SK-N-SH (cell line): Measurements from ENCODE around the gene PHKB. TPM values are rescaled to one million over a fixed set of nuclear protein-coding genes. Genes with fewer than 3 reads are reported as not detected.

Experiments used
- CTCF ChIA-PET: fragments of 300-600, 350-600 bp; formaldehyde crosslinking; extraction: SDS; loops from one replicate; lab custom pipeline; 2021; lab: Yijun Ruan, JAX
- POLR2A ChIA-PET: fragments of 350-600 bp; sonication (Branson Sonifier 250); formaldehyde crosslinking; extraction: SDS; loops from one replicate; lab custom pipeline; 2020; ENCODE audit warnings: antibody characterized with exemption, inconsistent platforms; lab: Yijun Ruan, JAX
- DNase-seq: peaks from one replicate; pipeline ENCODE4 v3.0.0; 2012
- H2AFZ ChIP-seq: fragments of 200-600 bp; sonication (generic); 2 replicates; pipeline ENCODE4 v1.8.1; 2016; ENCODE audit warnings: antibody characterized with exemption, mild to moderate bottlenecking, low read depth
- H3F3A ChIP-seq: fragments of 200-600 bp; sonication (generic); replicated peaks from 2 replicates; pipeline ENCODE3; 2016; ENCODE audit warnings: antibody characterized with exemption, mild to moderate bottlenecking; ENCODE audit not compliant: insufficient read depth
- H3K27ac ChIP-seq, 2 experiments: fragments of 200-500 bp in 1 of 2; fragments of 200-600 bp in 1 of 2; sonication (Bioruptor generic) in 1 of 2; sonication (generic), shearing (Covaris generic) in 1 of 2; 2 replicates each; pipeline versions ENCODE4 v1.5.1 to v1.6.1; 2014 to 2016; ENCODE audit warnings: low read depth in 2 of 2, inconsistent platforms in 1 of 2, low read length in 1 of 2, mild to moderate bottlenecking in 1 of 2, mixed read lengths in 1 of 2
- H3K27me3 ChIP-seq: fragments of 200-600 bp; sonication (generic), shearing (Covaris generic); 2 replicates; pipeline ENCODE4 v1.6.1; 2016; ENCODE audit warnings: mixed run types; ENCODE audit not compliant: insufficient read depth
- H3K36me3 ChIP-seq, 2 experiments: fragments of 200-500 bp in 1 of 2; fragments of 200-600 bp in 1 of 2; sonication (Bioruptor generic) in 1 of 2; sonication (generic) in 1 of 2; replicated peaks in 1 of 2; 2 replicates each; pipeline versions ENCODE3 to v1.5.1; 2014 to 2016; ENCODE audit warnings: low read length in 1 of 2, mild to moderate bottlenecking in 1 of 2; ENCODE audit not compliant: insufficient read depth in 2 of 2, control insufficient read depth in 1 of 2
- H3K4me1 ChIP-seq, 2 experiments: fragments of 200-500 bp in 1 of 2; fragments of 200-600 bp in 1 of 2; sonication (Bioruptor generic) in 1 of 2; sonication (generic), shearing (Covaris generic) in 1 of 2; 2 replicates each; pipeline versions ENCODE4 v1.5.1 to v1.6.1; 2014 to 2016; ENCODE audit warnings: low read depth in 1 of 2, low read length in 1 of 2, mixed run types in 1 of 2; ENCODE audit not compliant: insufficient read depth in 2 of 2, control insufficient read depth in 1 of 2
- H3K4me2 ChIP-seq: fragments of 200-600 bp; sonication (generic), shearing (Covaris generic); 2 replicates; pipeline ENCODE4 v1.6.1; 2017; ENCODE audit warnings: mixed run types
- H3K4me3 ChIP-seq, 2 experiments: fragments of 200-500 bp in 1 of 2; fragments of 200-600 bp in 1 of 2; sonication (Bioruptor generic) in 1 of 2; sonication (generic), shearing (Covaris generic) in 1 of 2; 2 replicates each; pipeline versions ENCODE4 v1.5.1 to v1.8.1; 2014 to 2016; ENCODE audit warnings: low read depth in 2 of 2, inconsistent platforms in 1 of 2, low read length in 1 of 2, mild to moderate bottlenecking in 1 of 2, mixed read lengths in 1 of 2, moderate library complexity in 1 of 2
- H3K79me2 ChIP-seq: fragments of 200-600 bp; sonication (generic); 2 replicates; pipeline ENCODE4 v1.8.1; 2017; ENCODE audit warnings: mild to moderate bottlenecking; ENCODE audit not compliant: insufficient read depth
- H3K9ac ChIP-seq: fragments of 200-600 bp; sonication (generic); 2 replicates; pipeline ENCODE4 v1.6.1; 2017; ENCODE audit warnings: mixed run types
- H3K9me2 ChIP-seq: fragments of 200-600 bp; sonication (generic); 2 replicates; pipeline ENCODE4 v1.6.1; 2017; ENCODE audit warnings: mixed run types
- H3K9me3 ChIP-seq: fragments of 200-600 bp; sonication (generic); 2 replicates; pipeline ENCODE4 v1.6.1; 2017; ENCODE audit warnings: mixed run types, mild to moderate bottlenecking, moderate library complexity
- H4K20me1 ChIP-seq: fragments of 200-600 bp; sonication (generic); 2 replicates; pipeline ENCODE4 v1.6.1; 2017; ENCODE audit warnings: mild to moderate bottlenecking, mixed run types; ENCODE audit not compliant: insufficient read depth
- CHD2 ChIP-seq: fragments of 150-350 bp; IDR thresholded peaks from 2 replicates; pipeline ENCODE4 v1.6.1; 2018; ENCODE audit warnings: low read length; ENCODE audit not compliant: partially characterized antibody
- EZH2phosphoT487 ChIP-seq: fragments of 200-600 bp; sonication (generic); IDR thresholded peaks from 2 replicates; pipeline ENCODE4 v1.6.1; 2017; ENCODE audit warnings: low read depth, mixed run types, mild to moderate bottlenecking, antibody characterized with exemption, moderate library complexity, borderline replicate concordance
- FOXM1 ChIP-seq: IDR thresholded peaks from 2 replicates; pipeline ENCODE4 v1.4.0; 2012; ENCODE audit warnings: low read depth, mild to moderate bottlenecking
- GATA2 ChIP-seq: sonication (generic); formaldehyde crosslinking; IDR thresholded peaks from 2 replicates; pipeline ENCODE4 v1.5.0; 2020; ENCODE audit warnings: mild to moderate bottlenecking, missing genetic modification reagents
- JUND ChIP-seq: IDR thresholded peaks from 2 replicates; pipeline ENCODE4 v1.4.0; 2012
- MEF2A ChIP-seq: IDR thresholded peaks from 2 replicates; pipeline ENCODE4 v1.4.0; 2012; ENCODE audit warnings: low read depth, borderline replicate concordance
- MXI1 ChIP-seq: IDR thresholded peaks from 2 replicates; pipeline ENCODE4 v1.6.1; 2012; ENCODE audit warnings: mild to moderate bottlenecking, low read depth, low read length, improper control_type of control experiment
- NFIC ChIP-seq: IDR thresholded peaks from 2 replicates; pipeline ENCODE4 v1.4.0; 2012; ENCODE audit warnings: borderline replicate concordance
- PBX3 ChIP-seq: IDR thresholded peaks from 2 replicates; pipeline ENCODE4; 2012
- POLR2AphosphoS5 ChIP-seq: IDR thresholded peaks from 2 replicates; pipeline ENCODE4 v1.6.1; 2012; ENCODE audit warnings: low read depth, low read length
- RFX5 ChIP-seq: IDR thresholded peaks from 2 replicates; pipeline ENCODE4 v1.6.1; 2012; ENCODE audit warnings: mild to moderate bottlenecking, improper control_type of control experiment, low read length
- SIN3A ChIP-seq: IDR thresholded peaks from 2 replicates; pipeline ENCODE4 v1.6.1; 2012; ENCODE audit warnings: low read depth, mild to moderate bottlenecking, low read length, moderate library complexity, borderline replicate concordance
- TAF1 ChIP-seq: IDR thresholded peaks from 2 replicates; pipeline ENCODE4 v1.6.1; 2012; ENCODE audit warnings: low read depth, mild to moderate bottlenecking, low read length, moderate library complexity, borderline replicate concordance
- TCF12 ChIP-seq: IDR thresholded peaks from 2 replicates; pipeline ENCODE4 v1.4.0; 2012
- USF2 ChIP-seq: fragments of 150-350 bp; IDR thresholded peaks from 2 replicates; pipeline ENCODE4 v1.6.1; 2017; ENCODE audit warnings: antibody characterized with exemption, low read length, low read depth, borderline replicate concordance
- YY1 ChIP-seq: IDR thresholded peaks from 2 replicates; pipeline ENCODE4 v1.4.0; 2012; ENCODE audit warnings: low read depth, mild to moderate bottlenecking
- WGBS: methylation state at CpG from one replicate; pipeline ENCODE4 v1.1.6; 2017; ENCODE audit warnings: low lambda C conversion rate; 5-methylcytosine and 5-hydroxymethylcytosine counted together
- polyA plus RNA-seq, 3 experiments: library from polyadenylated mRNA; depleted of rRNA; stranded (reverse); fragments of >200 nt; gene quantifications; 2 replicates each; pipeline ENCODE4 v1.2.3, GENCODE V29; 2012
- TF ChIP-seq, protein P1 (sequence below): IDR thresholded peaks from 2 replicates; pipeline ENCODE4 v1.4.0; 2012; ENCODE audit warnings: low read depth, borderline replicate concordance

PHKB gene
- polyA plus RNA-seq, 1 of the 3 experiments (the other 2 are of a cell fraction) = 20.8 TPM

DNA sequence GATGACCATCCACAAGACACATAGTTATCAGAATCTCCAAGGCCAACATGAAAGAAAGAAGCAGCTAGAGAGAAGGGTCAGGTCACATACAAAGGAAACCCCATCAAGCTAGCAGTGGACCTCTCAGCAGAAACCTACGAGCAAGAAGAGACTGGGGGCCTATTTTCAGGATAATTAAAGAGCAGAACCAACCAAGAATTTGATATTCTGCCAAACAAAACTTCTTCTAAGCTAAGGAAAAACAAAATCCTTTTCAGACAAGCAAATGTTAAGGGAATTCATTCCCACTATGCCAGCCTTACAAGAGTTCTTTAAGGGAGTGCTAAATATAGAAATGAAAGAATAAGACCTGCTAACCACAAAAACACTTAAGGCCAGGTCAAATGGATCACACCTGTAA, 48.1 kb upstream of the PHKB start:
- Histone ChIP-seq H3K9me2 (no peaks in the 10 kb centered on the region), H2AFZ (no peak overlapping the region), H3K27ac (no peak overlapping the region), H3K79me2 (no peaks in the 10 kb centered on the region), H3K4me1 (peaks cover 0 to 8% of the 10 kb centered on the region in 2 experiments; a peak in 1 of 4 replicates), H3K4me2 (no peak overlapping the region), H3K36me3 (peaks cover 0 to 5% of the 10 kb centered on the region in 2 experiments), H3K4me3 (no peak overlapping the region), H3K27me3 (no peaks in the 10 kb centered on the region), H4K20me1 (no peaks in the 10 kb centered on the region), H3F3A (no peaks in the 10 kb centered on the region), H3K9me3 (no peaks in the 10 kb centered on the region), H3K9ac (no peak overlapping the region)
- POLR2A ChIA-PET = no interaction called here
- DNase-seq = no peak
- 100% methylated on average over 1 of the region's 1 CpG for WGBS
- TF ChIP-seq CHD2 (no peak), FOXM1 (no peak), TAF1 (no peak), PBX3 (no peak)
- CTCF ChIA-PET = no interaction called here

DNA sequence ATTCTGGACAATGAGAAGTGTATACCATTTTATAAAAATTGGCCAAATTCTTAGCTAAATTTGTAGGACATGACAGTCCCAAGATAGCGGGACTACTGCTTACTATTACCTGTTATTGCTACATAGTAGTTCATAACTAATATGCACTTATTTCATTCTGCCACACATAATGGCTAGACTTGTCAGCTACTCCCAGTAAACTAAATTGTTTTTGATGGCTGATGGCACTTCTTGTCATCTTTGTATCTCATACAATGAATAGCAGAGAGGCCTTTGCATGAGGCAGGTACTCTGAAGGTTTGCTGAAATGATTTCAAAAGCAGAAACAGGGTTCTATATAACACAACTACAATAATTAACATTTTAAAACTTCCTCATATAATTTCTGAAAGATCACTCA, 44.3 kb upstream of the PHKB start:
- POLR2A ChIA-PET = no interaction called here
- 100% methylated on average over 1 of the region's 1 CpG for whole genome bisulfite sequencing

More for the DNA sequence above, 44.3 kb upstream of the PHKB start:
- Histone ChIP-seq H3K4me1 (peaks cover 0 to 8% of the 10 kb centered on the region in 2 experiments; a peak in 1 of 4 replicates), H4K20me1 (no peaks in the 10 kb centered on the region), H3K4me3 (no peak overlapping the region), H3F3A (no peaks in the 10 kb centered on the region), H3K27me3 (no peaks in the 10 kb centered on the region), H2AFZ (no peak overlapping the region), H3K4me2 (no peak overlapping the region), H3K9ac (no peak overlapping the region), H3K27ac (no peak overlapping the region), H3K36me3 (peaks cover 0 to 4% of the 10 kb centered on the region in 2 experiments), H3K79me2 (no peaks in the 10 kb centered on the region), H3K9me3 (no peaks in the 10 kb centered on the region), H3K9me2 (no peaks in the 10 kb centered on the region)
- no peak for TF ChIP-seq SIN3A
- TF ChIP-seq FOXM1 = no peak
- TF ChIP-seq MEF2A = no peak
- TF ChIP-seq NFIC = no peak
- TF ChIP-seq YY1 = no peak
- no peak for TF ChIP-seq TAF1
- no peak for TF ChIP-seq MXI1
- TF ChIP-seq, protein P1, sequence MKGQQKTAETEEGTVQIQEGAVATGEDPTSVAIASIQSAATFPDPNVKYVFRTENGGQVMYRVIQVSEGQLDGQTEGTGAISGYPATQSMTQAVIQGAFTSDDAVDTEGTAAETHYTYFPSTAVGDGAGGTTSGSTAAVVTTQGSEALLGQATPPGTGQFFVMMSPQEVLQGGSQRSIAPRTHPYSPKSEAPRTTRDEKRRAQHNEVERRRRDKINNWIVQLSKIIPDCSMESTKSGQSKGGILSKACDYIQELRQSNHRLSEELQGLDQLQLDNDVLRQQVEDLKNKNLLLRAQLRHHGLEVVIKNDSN = no peak
- no peak for TF ChIP-seq TCF12
- no peak for TF ChIP-seq RFX5
- TF ChIP-seq EZH2phosphoT487 = no peak
- TF ChIP-seq GATA2 = no peak
- no peak for TF ChIP-seq CHD2
- no peak for TF ChIP-seq USF2
- no peak for TF ChIP-seq POLR2AphosphoS5
- no peak for TF ChIP-seq JUND
- CTCF ChIA-PET = no interaction called here
- DNase-seq = no peak
